HEK293 (cell line): ENCODE data around the gene SLC39A11.

Experiments
- CTCF ChIA-PET: fragments of 350-600 bp; formaldehyde crosslinking; extraction: SDS; loops from one replicate; lab custom pipeline; 2021; ENCODE audit warnings: antibody characterized with exemption; lab: Yijun Ruan, JAX
- POLR2A ChIA-PET: fragments of 300-600 bp; formaldehyde crosslinking; extraction: SDS; loops from one replicate; lab custom pipeline; 2020; ENCODE audit warnings: antibody characterized with exemption, inconsistent platforms; lab: Yijun Ruan, JAX
- H3K27ac ChIP-seq: fragments of 200-500 bp; sonication (Bioruptor generic); 2 replicates; pipeline ENCODE4 v1.5.1; 2014; ENCODE audit warnings: low read depth, low read length, control low read depth, inconsistent platforms; ENCODE audit errors: extremely low read depth
- H3K36me3 ChIP-seq, 2 experiments: fragments of 200-500 bp in 1 of 2; sonication (Bioruptor generic) in 1 of 2; 1 replicate in 1 of 2; 2 replicates in 1 of 2; pipeline ENCODE4 v1.5.1; 2014 to 2017; ENCODE audit warnings: inconsistent platforms in 2 of 2, low read length in 2 of 2; ENCODE audit not compliant: control insufficient read depth in 2 of 2, insufficient read depth in 1 of 2
- H3K4me1 ChIP-seq: fragments of 200-500 bp; sonication (Bioruptor generic); 2 replicates; pipeline ENCODE4 v1.5.1; 2014; ENCODE audit warnings: mild to moderate bottlenecking, low read length, inconsistent platforms; ENCODE audit not compliant: control insufficient read depth, insufficient read depth
- H3K4me3 ChIP-seq: 2 replicates; pipeline ENCODE4 v1.5.1; 2011; ENCODE audit warnings: low read depth, mild to moderate bottlenecking, control low read depth, low read length, moderate library complexity
- H3K9me3 ChIP-seq: fragments of 200-500 bp; sonication (Bioruptor generic); 2 replicates; pipeline ENCODE4 v1.5.1; 2014; ENCODE audit warnings: low read depth, low read length, inconsistent platforms; ENCODE audit not compliant: control insufficient read depth, insufficient read depth
- BCL11B ChIP-seq: fragments of 450-650 bp; formaldehyde crosslinking; IDR thresholded peaks from 2 replicates; pipeline ENCODE4 v1.5.1; 2016; ENCODE audit warnings: low read depth, missing biosample characterization, missing genetic modification characterization
- ELK4 ChIP-seq: IDR thresholded peaks from 2 replicates; pipeline ENCODE4 v1.6.1; 2011; ENCODE audit warnings: mild to moderate bottlenecking, low read depth, low read length, borderline replicate concordance
- GFI1B ChIP-seq: fragments of 450-650 bp; formaldehyde crosslinking; IDR thresholded peaks from 2 replicates; pipeline ENCODE4 v1.5.1; 2016; ENCODE audit warnings: missing biosample characterization, missing genetic modification characterization
- GLI4 ChIP-seq: fragments of 450-650 bp; formaldehyde crosslinking; IDR thresholded peaks from 2 replicates; pipeline ENCODE4 v1.5.1; 2016; ENCODE audit warnings: missing biosample characterization, missing genetic modification characterization
- IKZF3 ChIP-seq: fragments of 450-650 bp; IDR thresholded peaks from 2 replicates; pipeline ENCODE4 v1.5.0; 2018; ENCODE audit warnings: missing biosample characterization, mild to moderate bottlenecking, missing genetic modification characterization, moderate library complexity
- MEIS1 ChIP-seq: sonication (generic); formaldehyde crosslinking; IDR thresholded peaks from 2 replicates; pipeline ENCODE4 v1.8.1; 2022; ENCODE audit warnings: missing genetic modification reagents, mild to moderate bottlenecking, borderline replicate concordance
- REPIN1 ChIP-seq: fragments of 450-650 bp; formaldehyde crosslinking; IDR thresholded peaks from 2 replicates; pipeline ENCODE4 v1.5.1; 2017; ENCODE audit warnings: missing biosample characterization, missing genetic modification characterization, low read depth
- SETDB1 ChIP-seq: IDR thresholded peaks from one replicate; pipeline ENCODE4 v1.6.1; 2017; ENCODE audit warnings: mild to moderate bottlenecking, low read length, moderate library complexity, mixed read lengths; ENCODE audit not compliant: insufficient read length
- YY2 ChIP-seq: fragments of 450-650 bp; formaldehyde crosslinking; IDR thresholded peaks from 2 replicates; pipeline ENCODE4 v1.5.1; 2016; ENCODE audit warnings: missing biosample characterization, missing genetic modification characterization
- ZBTB17 ChIP-seq: fragments of 450-650 bp; formaldehyde crosslinking; IDR thresholded peaks from 2 replicates; pipeline ENCODE4 v1.5.1; 2016; ENCODE audit warnings: missing biosample characterization, missing genetic modification characterization
- ZBTB21 ChIP-seq: fragments of 450-650 bp; formaldehyde crosslinking; IDR thresholded peaks from 2 replicates; pipeline ENCODE4 v1.5.1; 2017; ENCODE audit warnings: missing biosample characterization, missing genetic modification characterization
- ZNF138 ChIP-seq: fragments of 450-650 bp; formaldehyde crosslinking; IDR thresholded peaks from 2 replicates; pipeline ENCODE4 v1.5.1; 2016; ENCODE audit warnings: missing biosample characterization, missing genetic modification characterization, borderline replicate concordance
- ZNF302 ChIP-seq: fragments of 450-650 bp; formaldehyde crosslinking; IDR thresholded peaks from 2 replicates; pipeline ENCODE4 v1.5.1; 2016; ENCODE audit warnings: missing biosample characterization, missing genetic modification characterization, low read depth
- ZNF394 ChIP-seq: fragments of 450-650 bp; formaldehyde crosslinking; IDR thresholded peaks from 2 replicates; pipeline ENCODE4 v1.5.1; 2016; ENCODE audit warnings: missing biosample characterization, missing genetic modification characterization, mild to moderate bottlenecking, moderate library complexity, borderline replicate concordance
- ZNF416 ChIP-seq: fragments of 450-650 bp; formaldehyde crosslinking; IDR thresholded peaks from 2 replicates; pipeline ENCODE4 v1.5.1; 2016; ENCODE audit warnings: missing biosample characterization, missing genetic modification characterization
- ZNF560 ChIP-seq: fragments of 450-650 bp; formaldehyde crosslinking; IDR thresholded peaks from 2 replicates; pipeline ENCODE4 v1.5.1; 2017; ENCODE audit warnings: missing biosample characterization, missing genetic modification characterization, borderline replicate concordance
- ZNF596 ChIP-seq: fragments of 450-650 bp; IDR thresholded peaks from 2 replicates; pipeline ENCODE4 v1.5.0; 2018; ENCODE audit warnings: missing biosample characterization, mild to moderate bottlenecking, missing genetic modification characterization, moderate library complexity
- ZNF600 ChIP-seq: fragments of 450-650 bp; formaldehyde crosslinking; IDR thresholded peaks from 2 replicates; pipeline ENCODE4 v1.5.1; 2016; ENCODE audit warnings: missing biosample characterization, missing genetic modification characterization
- ZNF626 ChIP-seq: fragments of 450-650 bp; sonication (Bioruptor Pico); formaldehyde crosslinking; IDR thresholded peaks from 2 replicates; pipeline ENCODE4 v1.5.1; 2018; ENCODE audit warnings: missing biosample characterization, missing genetic modification characterization, inconsistent platforms
- ZNF629 ChIP-seq: fragments of 450-650 bp; formaldehyde crosslinking; IDR thresholded peaks from 2 replicates; pipeline ENCODE4 v1.5.1; 2017; ENCODE audit warnings: missing biosample characterization, missing genetic modification characterization
- ZNF701 ChIP-seq: fragments of 450-650 bp; formaldehyde crosslinking; IDR thresholded peaks from 2 replicates; pipeline ENCODE4 v1.5.1; 2016; ENCODE audit warnings: missing biosample characterization, missing genetic modification characterization
- ZSCAN5A ChIP-seq: fragments of 450-650 bp; formaldehyde crosslinking; IDR thresholded peaks from 2 replicates; pipeline ENCODE4 v1.5.1; 2016; ENCODE audit warnings: missing biosample characterization, missing genetic modification characterization

SLC39A11 gene

GRCh38 chr17:72878975-72879660 is 213.4 kb downstream of the SLC39A11 start (continued):
- TF ChIP-seq ZNF629 (tag by site-specific recombination) = no peak

GRCh38 chr17:72877348-72877747 is 215.1 kb downstream of the SLC39A11 start:
- Histone ChIP-seq H3K4me3 (no peak overlapping the region), H3K27ac (no peak overlapping the region), H3K36me3 (no peaks in the 10 kb centered on the region), H3K4me1 (no peaks in the 10 kb centered on the region), H3K9me3 (no peaks in the 10 kb centered on the region)
- no peak for TF ChIP-seq ZNF302 (tag by site-specific recombination)
- no peak for TF ChIP-seq ZNF560 (tag by site-specific recombination)
- no peak for TF ChIP-seq YY2
- TF ChIP-seq MEIS1 (CRISPR knock-in tag) = no peak
- ChIA-PET CTCF (no interaction called here), POLR2A (no interaction called here)

GRCh38 chr17:72876413-72876812 is 216.1 kb downstream of the SLC39A11 start:
- Histone ChIP-seq H3K9me3 (no peaks in the 10 kb centered on the region), H3K4me3 (no peak overlapping the region), H3K27ac (no peak overlapping the region), H3K4me1 (no peaks in the 10 kb centered on the region), H3K36me3 (no peaks in the 10 kb centered on the region)
- CTCF ChIA-PET = interaction anchor here (0.7 kb wide), 1 partner anchor 14 kb away, joined by 3 read pairs; no protein-coding TSS in a partner anchor
- TF ChIP-seq ZNF626 (tag by site-specific recombination) (no peak), SETDB1 (peak; percentile 29)
- POLR2A ChIA-PET = no interaction called here

GRCh38 chr17:72875361-72875760 is 217.1 kb downstream of the SLC39A11 start:
- Histone ChIP-seq H3K27ac (no peak overlapping the region), H3K4me3 (no peak overlapping the region), H3K9me3 (no peaks in the 10 kb centered on the region), H3K36me3 (no peaks in the 10 kb centered on the region), H3K4me1 (no peaks in the 10 kb centered on the region)
- POLR2A ChIA-PET = interaction anchor here (0.6 kb wide), 1 partner anchor 181 kb away, joined by 4 read pairs; no protein-coding TSS in a partner anchor
- CTCF ChIA-PET = interaction anchor here (0.7 kb wide), 1 partner anchor 111 kb away, joined by 6 read pairs; no protein-coding TSS in a partner anchor
- TF ChIP-seq ZSCAN5A (tag by site-specific recombination) (no peak), BCL11B (tag by site-specific recombination) (no peak), ZNF416 (tag by site-specific recombination) (no peak), ZNF596 (no peak), IKZF3 (no peak)
- TF ChIP-seq, all 188 proteins: peak for 0

GRCh38 chr17:72872396-72872795 is 220.1 kb downstream of the SLC39A11 start:
- H3K9me3 ChIP-seq = no peaks in the 10 kb centered on the region
- H3K36me3 ChIP-seq = no peaks in the 10 kb centered on the region
- no peak overlapping the region for H3K27ac ChIP-seq
- H3K4me3 ChIP-seq = no peak overlapping the region
- ChIA-PET CTCF (interaction anchor here (1.4 kb wide), 1 partner anchor 10 kb away, joined by 3 read pairs; no protein-coding TSS in a partner anchor), POLR2A (interaction anchor here (0.5 kb wide), 1 partner anchor 20 kb away, joined by 7 read pairs; no protein-coding TSS in a partner anchor)
- H3K4me1 ChIP-seq = no peaks in the 10 kb centered on the region
- no peak for TF ChIP-seq ZNF596
- no peak for TF ChIP-seq ZBTB21 (tag by site-specific recombination)
- TF ChIP-seq ZNF138 (tag by site-specific recombination) = no peak
- TF ChIP-seq ZBTB17 (tag by site-specific recombination) = no peak
- no peak for TF ChIP-seq ELK4
- no peak for TF ChIP-seq ZNF394 (tag by site-specific recombination)
- no peak for TF ChIP-seq GFI1B (tag by site-specific recombination)
- no peak for TF ChIP-seq ZNF600 (tag by site-specific recombination)
- no peak for TF ChIP-seq MEIS1 (CRISPR knock-in tag)
- no peak for TF ChIP-seq REPIN1 (tag by site-specific recombination)
- TF ChIP-seq ZNF701 (tag by site-specific recombination) = no peak
- no peak for TF ChIP-seq GLI4 (tag by site-specific recombination)
